GM23338 (cell line): Measurements from ENCODE around the gene POU3F2. TPM values are rescaled to one million over a fixed set of nuclear protein-coding genes. Genes with fewer than 3 reads are reported as not detected.

ENCODE experiments used
- ATAC-seq: fragments of 200-7000 bp; cut with Tn5 transposase; 3 replicates; pipeline ENCODE4 v1.9.1; 2020
- DNase-seq: peaks from one replicate; pipeline ENCODE4 v3.0.0-alpha.2; 2015; ENCODE audit warnings: low spot score
- H2AFZ ChIP-seq: fragments of 200-600 bp; sonication (generic); 2 replicates; pipeline ENCODE4 v1.8.0; 2016; ENCODE audit warnings: antibody characterized with exemption, mild to moderate bottlenecking, moderate library complexity
- H3F3A ChIP-seq: fragments of 200-600 bp; sonication (generic); replicated peaks from 2 replicates; pipeline ENCODE4 v1.8.0; 2017; ENCODE audit warnings: antibody characterized with exemption, mixed run types, low read depth
- H3K27ac ChIP-seq: fragments of 200-600 bp; sonication (generic); 2 replicates; pipeline ENCODE4 v1.6.1; 2016; ENCODE audit warnings: low read depth
- H3K27me3 ChIP-seq: fragments of 200-600 bp; sonication (generic); 2 replicates; pipeline ENCODE4 v1.8.0; 2016; ENCODE audit warnings: mild to moderate bottlenecking, mixed run types, moderate library complexity; ENCODE audit not compliant: insufficient read depth
- H3K36me3 ChIP-seq: fragments of 200-600 bp; sonication (generic); 2 replicates; pipeline ENCODE4 v1.8.0; 2016; ENCODE audit warnings: mild to moderate bottlenecking; ENCODE audit not compliant: insufficient read depth
- H3K4me1 ChIP-seq: fragments of 200-600 bp; sonication (generic); 2 replicates; pipeline ENCODE4 v1.8.0; 2016; ENCODE audit warnings: mild to moderate bottlenecking, moderate library complexity; ENCODE audit not compliant: insufficient read depth
- H3K4me2 ChIP-seq: fragments of 200-600 bp; sonication (generic); 2 replicates; pipeline ENCODE4 v1.7.1; 2017; ENCODE audit warnings: mixed run types
- H3K4me3 ChIP-seq: fragments of 200-600 bp; sonication (generic); 2 replicates; pipeline ENCODE4 v1.6.1; 2016; ENCODE audit warnings: mixed run types
- H3K79me2 ChIP-seq: fragments of 200-600 bp; sonication (generic); replicated peaks from 2 replicates; pipeline ENCODE4 v1.8.0; 2017; ENCODE audit warnings: mild to moderate bottlenecking; ENCODE audit not compliant: insufficient read depth
- H3K9me2 ChIP-seq: fragments of 200-600 bp; sonication (generic); 2 replicates; pipeline ENCODE4 v1.8.0; 2017; ENCODE audit not compliant: insufficient read depth
- H4K20me1 ChIP-seq: fragments of 200-600 bp; sonication (generic); replicated peaks from 2 replicates; pipeline ENCODE4 v1.8.0; 2017; ENCODE audit warnings: mild to moderate bottlenecking; ENCODE audit not compliant: insufficient read depth
- H3K27ac Mint-ChIP-seq: 2 replicates; pipeline ENCODE4 v1.8.0; 2020; ENCODE audit warnings: inconsistent platforms, mild to moderate bottlenecking, moderate library complexity, mixed read lengths
- H3K27me3 Mint-ChIP-seq: 3 replicates; pipeline ENCODE4 v1.8.0; 2022; ENCODE audit warnings: low read depth, mild to moderate bottlenecking, moderate library complexity, mixed read lengths, inconsistent platforms; ENCODE audit not compliant: insufficient read depth, poor library complexity
- H3K36me3 Mint-ChIP-seq: 3 replicates; pipeline ENCODE4 v1.8.0; 2021; ENCODE audit warnings: low read depth, mild to moderate bottlenecking, inconsistent platforms, moderate library complexity, mixed read lengths
- H3K4me1 Mint-ChIP-seq: 3 replicates; pipeline ENCODE4 v1.8.0; 2020; ENCODE audit warnings: mild to moderate bottlenecking, inconsistent platforms, mixed read lengths
- H3K4me3 Mint-ChIP-seq: 3 replicates; pipeline ENCODE4 v1.8.0; 2021; ENCODE audit warnings: moderate library complexity, mild to moderate bottlenecking, inconsistent platforms, mixed read lengths
- H3K9me3 Mint-ChIP-seq: 3 replicates; pipeline ENCODE4 v1.8.0; 2020; ENCODE audit warnings: moderate library complexity, mild to moderate bottlenecking, inconsistent platforms, mixed read lengths
- CREB1 ChIP-seq: fragments of 250-450 bp; sonication (Bioruptor Pico); IDR thresholded peaks from 2 replicates; pipeline ENCODE4 v1.5.0; 2020; ENCODE audit warnings: low read depth, mild to moderate bottlenecking, moderate library complexity
- CTCF ChIP-seq, 2 experiments: fragments of 200-600 bp in 1 of 2; sonication (generic) in 1 of 2; conservative IDR thresholded peaks; 2 replicates each; pipeline versions ENCODE4 v1.5.1 to v1.6.1; 2016 to 2017; ENCODE audit warnings: antibody characterized with exemption in 2 of 2, low read depth in 2 of 2, mild to moderate bottlenecking in 2 of 2, moderate library complexity in 1 of 2
- EZH2 ChIP-seq: fragments of 200-600 bp; sonication (generic); IDR thresholded peaks from one replicate; pipeline ENCODE4 v1.8.0; 2017; ENCODE audit warnings: antibody characterized with exemption, mild to moderate bottlenecking, low read depth; ENCODE audit not compliant: unreplicated experiment
- EZH2phosphoT487 ChIP-seq: fragments of 200-600 bp; sonication (generic); IDR thresholded peaks from one replicate; pipeline ENCODE4 v1.8.1; 2018; ENCODE audit warnings: antibody characterized with exemption; ENCODE audit not compliant: unreplicated experiment
- JUNB ChIP-seq: IDR thresholded peaks from one replicate; pipeline ENCODE4 v1.6.1; 2016; ENCODE audit warnings: antibody characterized with exemption; ENCODE audit not compliant: unreplicated experiment
- NANOG ChIP-seq: IDR thresholded peaks from 2 replicates; pipeline ENCODE4 v1.6.1; 2016; ENCODE audit warnings: antibody characterized with exemption, borderline replicate concordance
- POLR2AphosphoS5 ChIP-seq: IDR thresholded peaks from 2 replicates; pipeline ENCODE4 v1.6.1; 2016; ENCODE audit warnings: antibody characterized with exemption, low read depth
- STAT1 ChIP-seq: IDR thresholded peaks from one replicate; pipeline ENCODE4 v1.6.1; 2016; ENCODE audit warnings: antibody characterized with exemption; ENCODE audit not compliant: unreplicated experiment
- ZNF114 ChIP-seq: fragments of 250-450 bp; sonication (Bioruptor Pico); IDR thresholded peaks from 2 replicates; pipeline ENCODE4 v1.5.0; 2020; ENCODE audit warnings: mild to moderate bottlenecking, moderate library complexity
- ZNF331 ChIP-seq: fragments of 250-450 bp; sonication (Bioruptor Pico); IDR thresholded peaks from 2 replicates; pipeline ENCODE4 v1.5.0; 2020; ENCODE audit warnings: low read depth, mild to moderate bottlenecking, moderate library complexity
- long read RNA-seq: library from polyadenylated mRNA; unstranded; transcript quantifications from one replicate; pipeline ENCODE4 v2.0.0, GENCODE V29; 2020; ENCODE audit not compliant: unreplicated experiment
- polyA plus RNA-seq: library from polyadenylated mRNA; unstranded; fragments of >200 nt; fragmentation: Nextera tagmentation; extraction: Ambion mirVana; gene quantifications from 2 replicates; pipeline ENCODE4 v1.2.1, GENCODE V29; 2016
- total RNA-seq: library from RNA; depleted of rRNA; stranded (reverse); fragments of >200 nt; shearing (Covaris generic); gene quantifications from 2 replicates; pipeline ENCODE4 v1.2.3, GENCODE V29; 2014; rRNA removed
- TF ChIP-seq, protein P1 (sequence below): IDR thresholded peaks from one replicate; pipeline ENCODE4 v1.6.1; 2018; ENCODE audit warnings: antibody characterized with exemption; ENCODE audit not compliant: unreplicated experiment
- TF ChIP-seq, protein P2 (sequence below): IDR thresholded peaks from 2 replicates; pipeline ENCODE4 v1.6.1; 2016; ENCODE audit warnings: antibody characterized with exemption

The POU3F2 gene
- total RNA-seq, result 0.70 and 0.76 TPM in 2 replicates
- 0.26 and 0.31 TPM in 2 replicates for polyA plus RNA-seq
- long read RNA-seq, result 0 reads

- Histone ChIP-seq H3K27me3 (peaks cover 96% of the 10 kb centered on the region), H3K27ac (no peak within 1 kb of the TSS), H3F3A (peaks cover 15% of the 10 kb centered on the region)
Measured at GRCh38 chr6:98834060-98835031, at the start of gene POU3F2. Gene POU3F2 (plus strand): TSS chr6:98834574. CDS start chr6:98834874, 300 bp downstream.

DNA sequence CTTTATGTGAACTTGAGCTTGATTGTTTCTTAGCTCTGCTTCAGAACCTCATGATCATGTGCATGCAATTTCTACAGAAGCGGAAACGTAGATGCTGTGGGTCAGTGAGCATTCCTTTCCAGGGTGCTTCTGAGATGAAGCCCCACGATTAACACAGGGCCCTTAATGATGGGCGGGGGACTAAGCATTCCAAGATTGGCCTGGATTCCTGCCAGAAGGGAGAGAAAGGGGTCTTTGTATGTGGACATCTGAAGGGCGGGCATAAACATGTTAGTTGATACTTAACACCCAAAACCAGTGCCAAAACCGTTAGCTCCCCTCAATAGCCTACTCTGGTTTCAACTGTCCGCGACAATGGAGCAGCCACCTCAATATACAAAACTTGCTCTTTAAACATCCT, 46.9 kb upstream of the POU3F2 start:
- H3F3A ChIP-seq, result no peaks in the 10 kb centered on the region
- no peaks in the 10 kb centered on the region; the same call in 1 of the 2 replicates for H3K36me3 ChIP-seq
- no peak; the same call in 2 of the 3 replicates for ATAC-seq
- H3K27me3 ChIP-seq, result no peaks in the 10 kb centered on the region
- no peaks in the 10 kb centered on the region for H3K36me3 Mint-ChIP-seq
- DNase-seq, result peak; percentile 33
- H3K4me3 Mint-ChIP-seq, result no peak overlapping the region
- H3K27me3 Mint-ChIP-seq, result no peaks in the 10 kb centered on the region
- H3K79me2 ChIP-seq, result no peaks in the 10 kb centered on the region
- H3K9me3 Mint-ChIP-seq, result no peaks in the 10 kb centered on the region
- H3K4me3 ChIP-seq, result no peak overlapping the region
- H3K9me2 ChIP-seq, result no peaks in the 10 kb centered on the region
- no peak overlapping the region for H3K27ac ChIP-seq
- H2AFZ ChIP-seq, result no peak overlapping the region
- no peak overlapping the region for H3K27ac Mint-ChIP-seq
- peak overlapping the region; percentile 73 for H3K4me2 ChIP-seq
- H3K4me1 ChIP-seq, result peaks cover 34% of the 10 kb centered on the region
- peaks cover 35% of the 10 kb centered on the region for H3K4me1 Mint-ChIP-seq
- H4K20me1 ChIP-seq, result no peaks in the 10 kb centered on the region
- no peak for TF ChIP-seq EZH2
- TF ChIP-seq, protein P1, sequence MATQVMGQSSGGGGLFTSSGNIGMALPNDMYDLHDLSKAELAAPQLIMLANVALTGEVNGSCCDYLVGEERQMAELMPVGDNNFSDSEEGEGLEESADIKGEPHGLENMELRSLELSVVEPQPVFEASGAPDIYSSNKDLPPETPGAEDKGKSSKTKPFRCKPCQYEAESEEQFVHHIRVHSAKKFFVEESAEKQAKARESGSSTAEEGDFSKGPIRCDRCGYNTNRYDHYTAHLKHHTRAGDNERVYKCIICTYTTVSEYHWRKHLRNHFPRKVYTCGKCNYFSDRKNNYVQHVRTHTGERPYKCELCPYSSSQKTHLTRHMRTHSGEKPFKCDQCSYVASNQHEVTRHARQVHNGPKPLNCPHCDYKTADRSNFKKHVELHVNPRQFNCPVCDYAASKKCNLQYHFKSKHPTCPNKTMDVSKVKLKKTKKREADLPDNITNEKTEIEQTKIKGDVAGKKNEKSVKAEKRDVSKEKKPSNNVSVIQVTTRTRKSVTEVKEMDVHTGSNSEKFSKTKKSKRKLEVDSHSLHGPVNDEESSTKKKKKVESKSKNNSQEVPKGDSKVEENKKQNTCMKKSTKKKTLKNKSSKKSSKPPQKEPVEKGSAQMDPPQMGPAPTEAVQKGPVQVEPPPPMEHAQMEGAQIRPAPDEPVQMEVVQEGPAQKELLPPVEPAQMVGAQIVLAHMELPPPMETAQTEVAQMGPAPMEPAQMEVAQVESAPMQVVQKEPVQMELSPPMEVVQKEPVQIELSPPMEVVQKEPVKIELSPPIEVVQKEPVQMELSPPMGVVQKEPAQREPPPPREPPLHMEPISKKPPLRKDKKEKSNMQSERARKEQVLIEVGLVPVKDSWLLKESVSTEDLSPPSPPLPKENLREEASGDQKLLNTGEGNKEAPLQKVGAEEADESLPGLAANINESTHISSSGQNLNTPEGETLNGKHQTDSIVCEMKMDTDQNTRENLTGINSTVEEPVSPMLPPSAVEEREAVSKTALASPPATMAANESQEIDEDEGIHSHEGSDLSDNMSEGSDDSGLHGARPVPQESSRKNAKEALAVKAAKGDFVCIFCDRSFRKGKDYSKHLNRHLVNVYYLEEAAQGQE, result no peak
- no peak for TF ChIP-seq NANOG
- TF ChIP-seq EZH2phosphoT487, result no peak
- TF ChIP-seq POLR2AphosphoS5, result no peak
- no peak for TF ChIP-seq CTCF (conservative IDR thresholded peaks at IDR 0.05; ENCODE audit: low read depth in 2 of 2)
- no peak for TF ChIP-seq ZNF331 (CRISPR knock-in tag)
- TF ChIP-seq ZNF114 (CRISPR knock-in tag), result no peak
- no peak for TF ChIP-seq JUNB
- no peak for TF ChIP-seq STAT1
- TF ChIP-seq, protein P2, sequence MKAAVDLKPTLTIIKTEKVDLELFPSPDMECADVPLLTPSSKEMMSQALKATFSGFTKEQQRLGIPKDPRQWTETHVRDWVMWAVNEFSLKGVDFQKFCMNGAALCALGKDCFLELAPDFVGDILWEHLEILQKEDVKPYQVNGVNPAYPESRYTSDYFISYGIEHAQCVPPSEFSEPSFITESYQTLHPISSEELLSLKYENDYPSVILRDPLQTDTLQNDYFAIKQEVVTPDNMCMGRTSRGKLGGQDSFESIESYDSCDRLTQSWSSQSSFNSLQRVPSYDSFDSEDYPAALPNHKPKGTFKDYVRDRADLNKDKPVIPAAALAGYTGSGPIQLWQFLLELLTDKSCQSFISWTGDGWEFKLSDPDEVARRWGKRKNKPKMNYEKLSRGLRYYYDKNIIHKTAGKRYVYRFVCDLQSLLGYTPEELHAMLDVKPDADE, result no peak
- no peak for TF ChIP-seq CREB1 (CRISPR knock-in tag)

More at GRCh38 chr6:98834060-98835031, at the start of gene POU3F2:
- Mint-ChIP-seq H3K27me3 (peaks cover 89% of the 10 kb centered on the region), H3K4me1 (peaks cover 53% of the 10 kb centered on the region), H3K9me3 (no peaks in the 10 kb centered on the region; the same call in 2 of the 3 replicates), H3K4me3 (peak within 1 kb of the TSS; percentile 72), H3K27ac (no peak within 1 kb of the TSS), H3K36me3 (no peaks in the 10 kb centered on the region; the same call in 2 of the 3 replicates)
- Histone ChIP-seq H3K36me3 (no peaks in the 10 kb centered on the region), H3K4me1 (peaks cover 66% of the 10 kb centered on the region), H3K9me2 (no peaks in the 10 kb centered on the region), H3K79me2 (no peaks in the 10 kb centered on the region), H2AFZ (peak within 1 kb of the TSS; percentile 94), H4K20me1 (peaks cover 12% of the 10 kb centered on the region), H3K4me2 (peak within 1 kb of the TSS; percentile 90), H3K4me3 (peak within 1 kb of the TSS; percentile 66)
- DNase-seq (peak; percentile 98), ATAC-seq (peak; percentile 47)
- peak; percentile 66 for TF ChIP-seq CREB1 (CRISPR knock-in tag)
- no peak for TF ChIP-seq ZNF114 (CRISPR knock-in tag)
- TF ChIP-seq EZH2, result peak; percentile 59
